ENCODE data around the gene VWA5A. TPM values are rescaled to one million over a fixed set of nuclear protein-coding genes. Genes with fewer than 3 reads are reported as not detected.
"Not testable (repeated sequence)": the region's sequence is repeated elsewhere in the genome, so short reads cannot be mapped to it uniquely, and the experiment has no call there.

The VWA5A gene
- total RNA-seq, 1 donor from 2014 or later, result 11.0 TPM

DNA sequence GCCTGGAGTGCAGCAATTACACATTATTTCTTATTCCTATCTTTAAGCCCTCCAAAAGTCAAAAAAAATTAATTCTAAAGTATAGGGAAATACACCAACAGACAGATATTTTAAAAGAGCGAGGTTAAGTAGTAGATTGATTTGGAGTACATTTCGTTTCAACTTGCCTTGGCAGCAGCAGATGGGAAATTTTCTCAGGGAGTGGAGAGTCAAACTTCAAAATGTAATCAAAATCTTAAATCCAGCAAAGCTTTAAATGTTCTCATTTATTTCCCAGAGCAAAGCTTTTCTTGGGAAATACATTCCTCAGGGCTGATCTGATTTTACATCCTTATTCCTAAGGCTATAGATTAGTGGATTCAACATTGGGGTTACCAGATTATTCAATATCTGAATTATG, 21.9 kb upstream of the VWA5A start:
- intact Hi-C loops (cut with micrococcal nuclease), result no loop called here

DNA sequence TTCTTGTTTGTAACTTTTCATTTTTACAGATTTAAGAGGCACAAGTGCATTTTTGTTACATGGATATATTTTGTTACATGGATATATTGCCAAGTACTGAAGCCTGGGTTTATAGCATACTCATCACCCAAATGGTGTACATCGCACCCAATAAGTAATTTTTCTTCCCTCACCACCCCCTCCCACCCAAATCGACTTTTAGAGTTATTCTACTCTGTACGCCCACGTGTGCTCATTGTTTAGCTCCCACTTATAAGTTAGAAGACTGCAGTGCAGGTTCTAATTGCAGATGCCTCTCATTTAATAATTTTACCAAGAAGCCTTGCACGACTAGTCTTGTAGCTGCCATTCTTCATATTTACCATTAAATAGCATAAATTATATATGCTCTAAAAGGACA, 20.5 kb upstream of the VWA5A start:
- intact Hi-C loops (cut with micrococcal nuclease), result no loop called here

DNA sequence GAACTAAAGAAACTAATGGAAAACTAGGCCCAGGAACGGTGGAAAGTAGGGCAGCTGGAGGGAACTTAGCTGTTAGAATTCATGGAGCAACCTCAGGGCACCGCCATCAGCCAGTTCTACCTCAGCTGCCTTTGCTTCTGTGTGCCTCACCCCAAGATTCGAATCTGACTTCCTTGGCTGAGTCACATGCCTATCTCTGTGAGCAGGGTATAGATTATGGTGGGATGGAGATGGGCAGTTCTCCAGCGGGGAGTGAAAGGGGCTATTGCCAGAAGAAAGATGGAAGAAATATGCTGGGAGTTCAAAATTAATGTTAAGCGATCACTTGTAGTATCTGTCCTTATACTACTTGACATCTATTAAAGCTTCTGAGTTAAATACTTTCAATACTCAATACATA, 18.9 kb upstream of the VWA5A start:
- intact Hi-C loops (cut with micrococcal nuclease), result no loop called here

DNA sequence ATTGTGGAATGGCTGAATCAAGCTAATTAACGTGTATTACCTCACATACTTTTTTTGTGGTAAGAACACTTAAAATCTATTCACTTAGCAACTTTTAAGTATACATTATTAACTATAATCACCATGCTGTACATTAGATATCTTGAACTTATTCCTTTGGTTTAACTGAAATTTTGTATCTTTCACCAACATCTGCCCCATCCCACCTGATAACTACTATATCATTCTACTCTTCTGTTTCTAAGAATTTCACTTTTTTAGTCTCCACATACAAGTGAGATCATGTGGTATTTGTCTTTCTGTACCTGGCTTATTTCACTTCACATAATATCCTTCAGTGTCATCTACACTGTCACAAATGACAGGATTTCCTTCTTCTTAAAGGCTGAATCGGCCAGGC, 17.1 kb upstream of the VWA5A start:
- intact Hi-C loops (cut with micrococcal nuclease), result no loop called here

DNA sequence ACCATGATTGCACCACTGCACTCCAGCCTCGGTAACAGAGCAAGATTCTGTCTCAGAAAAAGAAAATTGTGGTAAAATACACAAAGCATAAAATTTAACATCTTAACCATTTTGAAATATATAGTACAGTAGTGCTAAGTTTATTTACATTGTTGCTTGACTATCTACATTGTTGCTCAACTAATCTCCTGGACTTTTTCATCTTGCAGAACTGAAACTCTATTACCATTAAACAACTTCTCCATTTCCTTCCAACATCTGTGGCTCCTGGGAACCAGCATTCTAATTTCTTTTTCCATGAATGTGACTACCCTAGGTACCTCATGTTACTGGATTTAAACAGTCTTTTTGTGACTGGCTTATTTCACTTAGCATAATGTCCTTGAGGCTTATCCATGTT, 13.5 kb upstream of the VWA5A start:
- intact Hi-C loops (cut with micrococcal nuclease), result no loop called here

DNA sequence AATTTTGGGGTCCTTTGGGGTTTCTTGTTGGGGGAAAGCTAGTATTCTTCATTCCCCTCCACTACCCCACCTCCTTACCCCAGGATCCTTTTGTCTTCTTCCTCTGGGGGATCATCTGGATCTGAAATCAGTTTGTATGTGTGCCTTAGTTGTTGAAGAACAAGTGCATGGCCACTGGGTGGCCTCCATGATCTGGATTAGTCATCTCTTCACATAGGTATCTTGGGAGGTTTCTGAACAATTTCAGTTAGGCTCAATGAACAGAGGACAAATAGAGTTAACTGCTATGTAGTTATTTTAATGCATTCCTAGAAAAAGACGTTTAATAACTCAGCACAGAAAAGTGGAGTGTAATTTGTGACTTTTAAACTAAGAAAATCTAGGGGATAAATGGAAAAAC, 7.1 kb upstream of the VWA5A start:
- intact Hi-C loops (cut with micrococcal nuclease), result loop anchor here (1.0 kb wide), 1 partner anchor 87 kb away; no protein-coding TSS in a partner anchor

DNA sequence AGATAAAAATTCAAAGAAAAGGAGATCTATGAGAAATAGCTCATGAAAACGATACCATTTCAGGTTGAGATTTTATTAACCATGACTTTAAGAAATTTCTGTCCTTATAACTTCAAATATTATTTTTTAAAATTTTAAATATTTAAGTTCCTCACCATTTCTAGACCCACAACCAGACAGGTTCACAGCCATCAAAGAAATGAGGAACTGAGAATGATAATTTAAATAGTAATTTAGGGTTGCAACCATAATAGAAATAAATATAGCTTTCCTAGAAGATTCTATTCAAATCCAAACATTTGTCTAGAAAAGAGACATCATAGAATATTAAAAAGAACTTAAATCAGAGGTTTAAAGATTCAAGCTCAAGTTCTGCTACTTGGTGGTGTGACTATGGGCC, 5.9 kb upstream of the VWA5A start:
- intact Hi-C loops (cut with micrococcal nuclease), result no loop called here

DNA sequence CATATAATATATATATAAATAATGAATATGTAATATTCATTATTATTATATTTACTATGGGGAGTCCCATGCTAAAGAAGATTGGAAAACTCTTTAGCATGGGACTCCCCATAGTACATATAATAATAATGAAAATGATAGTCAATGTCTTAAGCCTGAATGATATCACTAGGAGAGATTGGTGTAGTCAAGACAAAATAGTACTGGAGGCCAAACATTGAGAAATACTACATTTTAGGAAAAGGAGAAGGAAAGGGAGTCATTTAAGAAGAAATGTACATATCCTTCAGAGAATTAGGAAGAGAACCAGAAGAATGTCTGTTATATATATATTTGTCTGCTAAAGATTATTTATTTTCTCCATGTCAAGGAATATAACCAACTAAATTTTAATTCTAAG, 5.0 kb upstream of the VWA5A start:
- intact Hi-C loops (cut with micrococcal nuclease), result loop anchor here (10.0 kb wide), 1 partner anchor 845 kb away; the partner anchor contains the start of gene CCDC15

DNA sequence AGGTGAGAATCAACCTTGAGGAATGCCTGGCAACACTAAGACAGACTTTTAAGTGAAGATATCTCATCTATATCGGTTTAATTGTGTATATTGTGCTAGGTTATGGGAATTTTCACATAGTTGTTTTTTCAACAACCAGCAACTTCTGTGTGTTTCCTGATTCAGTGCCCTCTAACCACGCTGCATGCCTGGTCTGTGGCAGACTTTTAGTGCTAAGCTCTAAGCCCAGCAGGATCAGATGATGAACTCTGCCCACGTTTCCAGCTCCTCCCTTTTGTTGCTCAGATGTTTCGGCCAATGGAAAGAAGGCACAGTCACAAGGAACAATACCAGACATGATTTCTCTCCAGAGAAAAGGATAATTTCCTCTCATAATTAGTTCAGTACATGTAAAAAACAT, 1.4 kb upstream of the VWA5A start:
- intact Hi-C loops (cut with micrococcal nuclease), result loop anchor here (2.0 to 10.0 kb wide), 3 partner anchors 509 to 841 kb away; partner anchors contain the start of genes CCDC15, SIAE, SPA17 and TBRG1

DNA sequence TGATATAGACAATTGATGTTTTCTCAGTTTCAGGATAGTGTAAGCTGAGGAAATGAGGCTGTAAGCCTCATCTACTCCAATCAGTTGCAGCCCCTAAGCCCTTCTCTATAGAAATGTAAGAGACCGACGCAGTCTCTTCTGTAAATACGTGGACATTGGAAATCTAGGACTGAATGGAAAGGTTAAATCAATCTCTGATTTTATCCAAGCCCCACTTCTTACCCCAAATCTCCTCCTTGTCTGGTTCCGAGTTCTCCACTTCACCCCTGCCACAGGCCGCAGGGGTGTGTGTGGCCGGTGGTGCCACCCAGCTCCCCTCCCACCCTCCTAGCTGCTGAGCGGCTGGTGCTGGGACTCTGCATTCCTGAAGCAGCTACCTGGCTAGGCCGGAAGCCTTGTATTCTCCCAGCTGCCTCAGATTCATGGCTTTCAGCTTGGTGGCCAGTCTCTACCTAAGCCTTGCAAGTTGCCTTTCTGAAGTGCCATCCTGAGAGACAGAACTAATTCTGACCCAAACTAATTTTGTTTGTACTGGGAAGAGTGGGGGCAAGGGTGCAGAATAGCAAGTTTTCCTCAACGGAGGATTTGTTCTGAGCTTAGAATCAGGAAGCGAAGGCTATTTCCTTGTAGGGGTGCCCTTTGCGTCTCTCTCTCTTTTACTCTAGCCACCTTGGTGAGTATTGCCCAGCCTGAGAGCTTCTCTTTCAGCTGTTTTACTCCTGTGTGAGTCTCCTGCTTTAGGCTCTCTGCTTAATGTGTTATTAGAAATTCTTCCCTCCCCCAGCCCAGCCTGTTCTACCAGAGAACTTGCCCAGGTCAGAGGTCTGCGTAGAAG, 749 bp downstream of the VWA5A start:
- intact Hi-C loops (cut with micrococcal nuclease), result loop anchor here (1.0 to 10.0 kb wide), 10 partner anchors 45 to 1771 kb away; partner anchors contain the start of genes CCDC15, HSPA8, HYLS1 and NRGN

DNA sequence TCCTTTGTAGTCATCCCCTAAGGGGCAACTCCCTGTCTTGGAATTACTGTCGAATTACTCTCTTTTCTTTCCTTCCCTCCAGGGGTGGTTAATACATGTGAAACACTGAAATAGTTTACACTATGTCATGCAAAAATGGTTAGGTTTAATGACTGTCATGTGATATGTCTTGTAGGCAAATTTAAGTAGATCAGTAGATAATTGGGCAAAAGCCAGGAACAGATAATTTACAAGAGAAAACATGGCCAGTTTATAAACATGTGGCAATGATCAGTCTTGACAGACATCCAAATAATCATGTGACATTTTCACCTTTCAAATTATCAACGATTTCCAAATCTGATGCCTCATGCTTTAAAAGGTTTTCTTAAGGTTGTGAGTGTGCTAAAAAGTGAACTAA, 3.9 kb downstream of the VWA5A start:
- intact Hi-C loops (cut with micrococcal nuclease), result loop anchor here (5.0 to 10.0 kb wide), 5 partner anchors 618 to 1768 kb away; partner anchors contain the start of genes CCDC15, HSPA8, HYLS1 and NRGN

DNA sequence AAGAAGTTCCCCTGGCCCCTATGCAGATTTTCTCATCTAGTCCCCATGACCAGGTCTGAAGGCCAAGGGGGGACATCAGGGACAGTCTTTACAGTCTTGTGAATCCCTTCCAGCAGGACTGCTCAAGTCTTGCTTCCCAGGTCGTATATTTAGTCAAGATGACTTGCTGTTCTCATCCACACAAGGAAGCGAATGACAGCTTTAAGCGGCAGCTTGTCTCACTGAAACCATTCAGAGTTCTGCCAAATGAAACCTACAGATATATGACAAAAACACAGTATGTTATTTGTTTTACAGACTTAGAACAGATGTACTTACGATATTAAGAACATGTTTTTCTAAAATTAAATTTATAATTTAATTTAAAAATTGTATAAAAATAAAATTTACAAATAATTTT, 5.6 kb downstream of the VWA5A start:
- intact Hi-C loops (cut with micrococcal nuclease), result no loop called here

DNA sequence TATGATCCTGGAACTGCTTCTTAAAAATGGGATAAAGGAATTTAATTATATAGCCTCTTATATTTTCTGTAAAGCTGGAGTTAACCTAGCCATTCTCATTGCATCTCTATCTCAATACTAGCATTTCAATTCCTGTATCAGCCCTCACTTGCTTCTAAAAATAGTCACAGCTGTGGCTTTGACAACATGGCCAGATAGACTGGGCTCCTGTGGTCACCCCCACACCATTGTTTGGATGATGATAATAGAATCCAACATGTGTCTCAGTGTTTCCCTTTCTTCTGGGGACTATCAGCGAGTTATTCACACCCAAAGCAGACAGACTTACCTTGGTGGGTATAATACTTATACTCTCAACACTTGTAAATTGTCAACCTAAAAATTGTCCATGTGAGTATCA, 6.9 kb downstream of the VWA5A start:
- intact Hi-C loops (cut with micrococcal nuclease), result no loop called here

DNA sequence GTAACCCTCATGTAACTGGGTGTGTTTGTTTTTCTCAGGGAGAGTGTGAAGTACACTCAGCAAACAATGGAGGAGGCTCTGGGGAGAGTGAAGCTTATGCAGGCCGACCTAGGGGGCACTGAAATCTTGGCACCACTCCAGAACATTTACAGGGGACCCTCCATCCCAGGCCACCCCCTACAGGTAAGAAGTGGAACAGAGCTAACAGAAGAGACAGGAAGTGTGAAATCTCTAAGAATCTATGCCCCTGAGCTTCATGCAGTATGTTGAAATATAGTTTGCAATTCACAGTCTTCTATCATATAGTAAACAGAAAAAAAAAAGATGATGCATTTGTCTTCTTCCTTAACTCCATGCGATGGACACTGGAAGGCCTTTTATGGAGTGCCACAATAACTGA, 8.4 kb downstream of the VWA5A start:
- intact Hi-C loops (cut with micrococcal nuclease), result no loop called here

DNA sequence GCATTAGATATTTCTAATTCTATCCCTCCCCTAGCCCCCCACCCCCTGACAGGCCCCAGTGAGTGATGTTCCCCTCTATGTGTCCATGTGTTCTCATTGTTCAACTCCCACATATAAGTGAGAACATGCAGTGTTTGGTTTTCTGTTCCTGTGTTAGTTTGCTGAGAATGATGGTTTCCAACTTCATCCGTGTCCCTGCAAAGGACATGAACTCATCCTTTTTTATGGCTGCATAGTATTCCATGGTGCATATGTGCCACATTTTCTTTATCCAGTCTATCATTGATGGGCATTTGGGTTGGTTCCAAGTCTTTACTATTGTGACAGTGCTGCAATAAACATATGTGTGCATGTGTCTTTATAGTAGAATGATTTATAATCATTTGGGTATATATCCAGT, 11.9 kb downstream of the VWA5A start:
- intact Hi-C loops (cut with micrococcal nuclease), result not testable (repeated sequence)

DNA sequence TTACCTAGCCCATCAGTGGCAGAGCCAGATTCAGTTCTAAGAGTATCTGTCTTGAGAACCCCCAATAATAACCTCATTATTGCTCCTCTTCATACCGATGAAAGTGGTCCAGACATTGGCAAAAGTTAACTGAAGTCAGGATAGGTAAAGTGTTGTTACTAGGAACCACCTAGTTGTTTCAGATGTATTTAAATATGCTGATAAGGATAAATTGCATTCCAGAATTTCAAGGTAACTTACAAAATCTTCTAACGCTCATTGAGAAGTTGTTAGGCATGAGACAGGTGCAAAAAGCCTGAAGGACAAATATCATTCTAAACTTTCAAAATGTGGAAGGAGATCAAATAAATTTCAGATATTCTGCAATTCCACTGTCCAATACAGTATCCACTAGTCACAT, 27.8 kb downstream of the VWA5A start:
- intact Hi-C loops (cut with micrococcal nuclease), result no loop called here

DNA sequence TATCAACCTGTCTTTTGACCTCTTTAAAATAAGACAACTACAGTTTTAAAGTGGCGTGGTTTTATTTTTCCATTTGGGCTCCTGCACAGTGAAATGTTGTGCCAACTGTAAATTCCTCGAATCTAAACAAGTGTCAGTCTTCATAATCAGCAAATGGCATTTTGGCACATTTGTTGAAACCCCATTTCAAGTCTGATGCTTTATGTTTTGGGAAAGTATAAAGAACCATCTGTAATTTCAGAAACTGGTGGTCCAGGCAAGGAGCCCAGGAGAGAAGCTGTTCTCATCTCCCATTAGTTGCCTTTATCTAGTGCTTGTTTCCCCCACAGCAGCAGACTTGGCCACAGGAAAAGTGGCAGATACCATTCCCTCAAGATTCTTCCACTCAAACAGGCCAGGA, 32.7 kb downstream of the VWA5A start:
- intact Hi-C loops (cut with micrococcal nuclease), result no loop called here

DNA sequence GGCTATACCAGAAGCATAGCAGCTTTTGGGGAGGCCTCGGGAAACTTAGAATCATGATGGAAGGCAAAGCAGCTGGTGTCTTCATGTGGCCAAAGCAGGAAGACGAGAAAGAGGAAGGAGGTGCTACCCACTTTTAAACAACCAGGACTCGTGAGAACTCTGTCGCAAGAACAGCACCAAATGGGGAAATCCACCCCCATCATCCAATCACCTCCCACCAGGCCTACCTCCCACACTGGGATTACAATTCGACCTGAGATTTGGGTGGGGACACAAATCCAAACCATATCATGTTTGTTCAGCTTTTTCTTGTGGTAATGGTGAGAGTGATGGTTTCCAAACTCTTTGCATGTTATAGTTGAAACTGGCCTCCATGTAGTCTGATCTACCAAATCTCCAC, 35.4 kb downstream of the VWA5A start:
- intact Hi-C loops (cut with micrococcal nuclease), result no loop called here

DNA sequence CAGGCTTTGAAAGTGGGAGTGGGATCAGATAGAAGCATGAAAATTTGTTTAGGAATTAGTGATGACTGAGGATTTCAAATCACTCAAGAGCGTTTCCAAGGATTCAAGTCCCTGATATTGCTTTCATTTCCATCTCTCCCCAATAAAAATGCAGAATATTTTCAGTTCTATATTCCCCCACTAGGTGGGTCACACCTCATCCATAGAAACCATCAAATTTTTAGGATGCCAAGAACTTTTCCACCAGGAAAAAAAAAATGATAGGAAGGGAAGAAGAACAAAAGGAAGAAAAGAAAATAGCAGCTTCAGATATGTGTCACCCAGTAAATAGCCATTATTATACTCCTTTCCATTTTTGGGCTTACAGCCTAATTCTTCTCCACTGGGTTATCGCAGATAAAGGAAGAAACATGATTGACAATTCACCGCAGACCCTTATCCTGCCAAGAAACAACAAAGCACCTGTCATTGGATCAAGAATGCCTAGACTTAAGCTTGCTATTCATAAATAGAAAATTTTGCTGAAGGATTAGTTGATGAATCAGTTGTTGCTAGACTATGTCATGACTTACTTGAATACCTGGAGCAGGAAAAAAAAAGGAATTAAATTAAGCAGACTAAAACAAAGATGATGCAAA, 37.6 kb downstream of the VWA5A start:
- intact Hi-C loops (cut with micrococcal nuclease), result no loop called here

DNA sequence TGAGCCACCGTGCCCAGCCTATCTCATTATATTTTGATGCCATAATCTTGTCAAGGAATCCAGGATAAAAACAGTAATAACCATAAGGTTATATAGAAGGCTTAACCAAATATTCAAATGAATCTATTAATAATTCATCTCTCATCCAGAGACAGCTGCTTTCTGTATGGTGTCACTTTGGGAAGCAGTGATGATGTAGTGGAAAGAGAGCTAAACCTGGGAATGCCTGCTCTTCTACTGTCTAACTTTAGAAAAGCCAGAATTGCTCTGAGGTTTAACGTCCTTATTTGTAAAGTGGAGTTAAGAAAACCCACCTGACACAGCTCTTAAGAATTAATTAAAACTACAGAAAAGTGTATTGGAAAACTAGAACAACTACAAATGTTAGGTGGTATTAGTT, 38.6 kb downstream of the VWA5A start:
- intact Hi-C loops (cut with micrococcal nuclease), result no loop called here

DNA sequence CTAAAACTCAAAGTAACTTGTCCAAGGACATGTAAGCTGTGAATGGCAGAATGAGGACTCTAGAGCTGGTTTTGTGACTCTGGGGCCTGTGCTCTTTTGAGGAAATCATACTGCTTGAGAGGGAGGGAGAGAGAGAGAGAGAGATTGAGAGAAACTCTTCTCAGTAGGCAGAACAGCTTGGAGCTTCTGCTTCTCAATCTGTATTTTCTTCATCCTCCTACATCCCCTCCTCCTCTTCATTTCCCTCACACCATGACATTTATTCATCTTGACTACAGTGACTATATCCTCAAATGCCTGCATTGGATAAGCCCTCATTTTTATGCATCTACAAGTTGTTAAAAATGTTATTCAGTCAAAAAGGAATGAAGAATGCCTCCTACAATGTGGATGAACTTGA, 44.2 kb downstream of the VWA5A start:
- intact Hi-C loops (cut with micrococcal nuclease), result no loop called here

DNA sequence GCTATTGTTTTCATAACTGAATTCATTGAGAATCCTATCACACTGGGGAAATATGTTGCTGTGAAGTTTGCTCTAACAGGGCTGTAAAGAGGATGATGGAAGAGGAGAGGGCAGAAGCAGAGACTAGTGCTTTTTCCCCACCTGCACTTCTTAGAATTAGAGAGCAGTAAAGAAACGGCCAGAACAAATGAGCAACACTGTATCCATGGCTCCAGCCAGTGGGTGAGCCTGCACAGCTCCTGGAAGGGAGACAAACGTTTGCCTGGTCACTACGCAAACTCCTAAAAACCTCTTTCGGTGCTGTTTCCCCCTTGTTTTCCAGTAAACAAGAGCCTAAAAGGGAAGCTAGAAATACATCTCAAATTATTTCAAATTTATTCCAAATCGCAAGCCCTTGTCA, 45.7 kb downstream of the VWA5A start:
- intact Hi-C loops (cut with micrococcal nuclease), result no loop called here

DNA sequence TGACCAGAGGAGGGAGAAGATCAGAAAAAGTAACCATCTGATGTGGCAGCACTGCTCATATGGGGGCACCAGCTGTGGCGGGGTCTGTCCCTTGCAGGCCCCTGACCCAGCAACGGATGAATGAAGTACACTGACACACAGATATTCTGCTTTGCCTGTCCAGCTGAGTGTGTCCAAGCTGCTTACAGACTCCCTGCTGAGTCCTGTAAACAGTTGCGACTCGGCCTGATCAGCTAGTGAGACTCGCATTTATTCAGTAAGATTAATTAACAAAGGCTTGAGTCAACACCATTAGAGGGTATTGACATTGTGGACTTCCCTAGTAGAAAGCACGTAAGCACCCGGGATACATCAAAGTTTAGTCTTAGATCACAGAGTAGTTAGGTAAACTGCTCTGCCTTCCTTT, 52.6 kb downstream of the VWA5A start:
- intact Hi-C loops (cut with micrococcal nuclease), result no loop called here

Data from T-helper 1 cell treated with Interleukin-12 subunit alpha and Interleukin-12 subunit beta and Interleukin-4 antibody, amounts not matched to agents 30 ng/mL and 1 ng/mL, for 36 hours (primary cell).